NB4 (cell line): ENCODE measurements around the gene COL6A1.
"Not testable (repeated sequence)": the region's sequence is repeated elsewhere in the genome, so short reads cannot be mapped to it uniquely, and the experiment has no call there.

ENCODE experiments used
- DNase-seq: peaks from one replicate; pipeline ENCODE4 v3.0.0; 2010; ENCODE audit warnings: low read depth
- H3K4me3 ChIP-seq: one replicate; pipeline ENCODE4 v1.5.1; 2011; ENCODE audit warnings: mild to moderate bottlenecking, low read depth, low read length, moderate library complexity
- CTCF ChIP-seq: IDR thresholded peaks from one replicate; pipeline ENCODE4 v1.5.1; 2012; ENCODE audit warnings: low read depth, low read length
- MYC ChIP-seq: IDR thresholded peaks from 2 replicates; pipeline ENCODE4 v1.6.1; 2011; ENCODE audit warnings: low read depth, low read length
- POLR2A ChIP-seq: IDR thresholded peaks from 2 replicates; pipeline ENCODE4 v1.6.1; 2011; ENCODE audit warnings: mild to moderate bottlenecking; ENCODE audit not compliant: insufficient read length; ENCODE audit errors: extremely low read depth
- TF ChIP-seq, protein P1 (sequence below): IDR thresholded peaks from 2 replicates; pipeline ENCODE4 v1.6.1; 2011; ENCODE audit warnings: low read depth, low read length

Gene COL6A1

DNA sequence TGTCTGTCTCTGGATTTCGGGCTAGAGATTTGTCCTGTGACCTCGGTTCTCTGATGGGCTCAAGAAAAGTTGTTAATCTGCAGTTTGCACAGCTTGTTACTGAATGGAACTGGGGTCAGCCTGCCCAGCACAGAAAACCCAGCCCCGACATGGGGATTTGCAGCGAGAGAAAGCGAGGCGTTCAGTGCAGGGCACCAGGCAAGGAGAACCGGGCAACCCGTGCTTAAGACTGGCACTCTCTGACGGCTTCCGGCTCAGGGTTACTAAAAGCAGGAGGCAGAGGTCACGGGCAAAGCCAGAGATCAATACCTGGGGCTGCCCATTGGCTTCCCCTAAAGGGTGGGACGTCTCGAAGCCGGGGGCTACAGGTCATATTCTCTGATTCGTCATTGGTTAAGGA, 29.9 kb upstream of the COL6A1 start:
- TF ChIP-seq MYC, result no peak
- DNase-seq, result no peak
- H3K4me3 ChIP-seq, result no peak overlapping the region

DNA sequence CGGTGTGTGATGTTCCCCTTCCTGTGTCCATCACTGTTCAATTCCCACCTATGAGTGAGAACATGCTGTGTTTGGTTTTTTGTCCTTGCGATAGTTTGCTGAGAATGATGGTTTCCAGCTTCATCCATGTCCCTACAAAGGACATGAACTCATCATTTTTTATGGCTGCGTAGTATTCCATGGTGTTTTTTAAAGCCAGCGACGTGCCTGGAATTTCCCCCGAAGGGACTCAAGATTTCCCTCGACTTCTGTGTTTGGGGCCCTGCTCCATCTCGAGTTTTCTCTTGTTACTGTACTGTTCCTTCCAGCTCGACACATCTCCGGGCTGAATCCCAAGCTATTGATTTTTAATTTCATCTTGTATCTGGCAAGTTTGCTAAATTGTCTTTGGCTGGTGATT, 29.0 kb upstream of the COL6A1 start:
- DNase-seq, H3K4me3 ChIP-seq: not testable (repeated sequence)

DNA sequence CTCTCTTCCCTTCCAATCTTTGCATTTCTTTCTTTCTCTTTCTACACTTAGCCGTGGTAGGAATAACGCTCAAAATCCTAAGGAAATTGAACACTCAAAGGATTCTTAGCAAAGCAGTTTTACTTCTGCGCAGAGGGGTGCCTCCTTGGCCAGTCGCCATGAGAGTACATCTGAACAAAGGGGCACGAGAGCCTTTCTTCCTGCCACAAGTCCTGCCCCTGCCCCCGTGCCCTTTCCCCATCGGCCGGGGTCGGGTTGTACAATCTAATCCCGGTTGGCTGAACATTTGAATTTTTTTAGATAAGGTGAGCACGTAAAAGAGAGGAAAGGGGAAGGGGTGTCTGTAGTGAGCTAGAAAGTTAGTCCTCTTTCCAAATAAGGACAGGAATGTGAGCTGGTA, 28.6 kb upstream of the COL6A1 start:
- no peak overlapping the region for H3K4me3 ChIP-seq
- TF ChIP-seq CTCF (no peak), MYC (no peak), POLR2A (no peak)
- TF ChIP-seq, protein P1, sequence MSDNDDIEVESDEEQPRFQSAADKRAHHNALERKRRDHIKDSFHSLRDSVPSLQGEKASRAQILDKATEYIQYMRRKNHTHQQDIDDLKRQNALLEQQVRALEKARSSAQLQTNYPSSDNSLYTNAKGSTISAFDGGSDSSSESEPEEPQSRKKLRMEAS, result no peak
- DNase-seq, result no peak

DNA sequence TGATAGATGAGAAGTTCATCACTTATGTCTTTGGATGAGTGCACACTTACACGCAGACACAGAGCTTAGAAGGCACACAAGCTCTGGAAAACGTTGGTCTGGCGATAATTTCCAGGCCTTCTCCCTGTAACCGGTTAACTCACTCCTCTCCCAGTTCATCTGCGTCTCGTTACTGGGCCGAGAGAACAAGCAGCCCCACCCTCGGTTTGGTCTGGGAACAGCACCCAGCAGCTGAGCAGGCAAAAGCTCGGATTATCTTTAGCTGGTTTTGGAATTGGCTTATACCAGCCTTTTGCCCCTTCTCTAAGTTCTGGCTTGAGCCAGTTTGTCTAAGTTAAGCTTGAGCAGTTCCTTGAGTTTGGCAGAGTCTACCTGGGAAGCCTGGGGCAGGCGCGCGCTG, 27.3 kb upstream of the COL6A1 start:
- H3K4me3 ChIP-seq, result no peak overlapping the region
- no peak for TF ChIP-seq CTCF
- TF ChIP-seq MYC, result no peak
- TF ChIP-seq, protein P1, result no peak
- TF ChIP-seq POLR2A, result no peak
- no peak for DNase-seq

GRCh38 chr21:45954921-45955320, 26.6 kb upstream of the COL6A1 start:
- no peak overlapping the region for H3K4me3 ChIP-seq
- no peak for DNase-seq
- TF ChIP-seq MYC, result no peak
- TF ChIP-seq, protein P1, result no peak
- TF ChIP-seq POLR2A, result no peak
- TF ChIP-seq CTCF, result no peak

GRCh38 chr21:45957551-45957950, 24.0 kb upstream of the COL6A1 start:
- TF ChIP-seq, protein P1, result no peak
- no peak for TF ChIP-seq MYC
- TF ChIP-seq POLR2A, result no peak
- no peak for TF ChIP-seq CTCF
- DNase-seq, result no peak
- no peak overlapping the region for H3K4me3 ChIP-seq

DNA sequence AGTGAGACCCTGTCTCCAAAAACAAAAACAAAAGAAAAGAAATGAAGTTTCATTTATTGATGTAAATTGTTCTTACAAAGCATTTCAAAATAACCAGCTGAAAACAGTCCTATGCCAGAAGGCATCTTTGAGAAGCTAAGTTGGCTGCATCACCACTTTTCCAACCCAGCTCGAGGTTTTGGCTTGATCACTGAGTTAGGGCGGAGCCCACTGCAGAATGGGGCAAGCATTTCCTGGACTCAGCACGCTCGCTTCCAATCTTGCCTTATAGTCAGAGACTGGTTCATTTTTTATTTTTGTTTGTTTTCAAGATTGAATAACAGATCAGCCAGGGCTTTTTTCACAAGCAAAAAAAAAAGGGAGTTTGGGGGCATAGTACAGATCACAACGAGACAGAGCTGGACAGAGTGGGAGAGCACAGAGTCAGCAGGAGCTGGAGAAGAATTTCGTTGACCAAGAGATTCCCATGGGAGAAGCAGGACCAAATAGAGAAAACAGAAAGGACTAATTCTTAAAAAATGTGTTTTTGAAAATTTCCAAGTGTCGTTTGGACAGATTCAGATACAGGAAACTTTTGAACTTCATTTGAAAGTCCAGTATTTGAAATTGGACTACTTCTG, 23.5 kb upstream of the COL6A1 start:
- DNase-seq, result no peak
- TF ChIP-seq, protein P1, result no peak
- TF ChIP-seq POLR2A (no peak), CTCF (no peak), MYC (no peak)
- H3K4me3 ChIP-seq, result no peak overlapping the region
